Endothelial cell of umbilical vein (primary cell): Measurements from ENCODE around the gene KRT84. TPM values are rescaled to one million over a fixed set of nuclear protein-coding genes. Genes with fewer than 3 reads are reported as not detected.

Source experiments
- BruUV-seq: library from RNA; stranded (reverse); fragments of 400-500 nt; replicated peaks from 2 replicates; lab custom pipeline; 2021; lab: Mats Ljungman, UMichigan
- CTCF ChIA-PET: fragments of 300-600, 350-600 bp; sonication (Branson Sonifier 250); formaldehyde crosslinking; loops from one replicate; lab custom pipeline; 2021; ENCODE audit warnings: antibody characterized with exemption, inconsistent platforms; lab: Charles Lee
- POLR2A ChIA-PET: fragments of 300-600, 350-600 bp; sonication (Branson Sonifier 250); formaldehyde crosslinking; loops from one replicate; lab custom pipeline; 2021; ENCODE audit warnings: antibody characterized with exemption, inconsistent platforms; lab: Charles Lee
- DNase-seq: peaks from one replicate; pipeline ENCODE4 v3.0.0-alpha.2; 2011; ENCODE audit warnings: low read depth, low spot score
- FAIRE-seq: peaks from 2 replicates; lab custom pipeline; 2011; peaks lifted over from hg19 to GRCh38; lab: Jason Lieb, UNC
- H2AFZ ChIP-seq: 2 replicates; pipeline ENCODE4 v1.6.0; 2012; ENCODE audit warnings: low read depth, low read length, control low read depth, inconsistent platforms
- H3K27ac ChIP-seq: 2 replicates; pipeline ENCODE4 v1.5.1; 2011; ENCODE audit warnings: low read depth, mild to moderate bottlenecking, control low read depth, low read length, moderate library complexity; ENCODE audit not compliant: insufficient read depth
- H3K27me3 ChIP-seq, 2 experiments: 2 replicates each; pipeline versions ENCODE4 v1.6.0 to v1.6.1; 2011; ENCODE audit warnings: low read length in 2 of 2, mixed read lengths in 1 of 2; ENCODE audit not compliant: control insufficient read depth in 2 of 2, insufficient read depth in 2 of 2
- H3K36me3 ChIP-seq, 2 experiments: 2 replicates in 1 of 2; 3 replicates in 1 of 2; pipeline ENCODE4 v1.5.1; 2011; ENCODE audit warnings: low read length in 2 of 2, mild to moderate bottlenecking in 1 of 2, moderate library complexity in 1 of 2; ENCODE audit not compliant: control insufficient read depth in 2 of 2, insufficient read depth in 2 of 2; ENCODE audit errors: extremely low read depth in 1 of 2
- H3K4me1 ChIP-seq: 3 replicates; pipeline ENCODE4 v1.5.1; 2011; ENCODE audit warnings: mild to moderate bottlenecking, low read length; ENCODE audit not compliant: control insufficient read depth, insufficient read depth; ENCODE audit errors: extremely low read depth
- H3K4me2 ChIP-seq: 2 replicates; pipeline ENCODE4 v1.6.1; 2011; ENCODE audit warnings: low read length, control low read depth, mixed read lengths; ENCODE audit not compliant: insufficient read depth
- H3K4me3 ChIP-seq, 3 experiments: fragments of 200-600 bp in 1 of 3; sonication (generic), shearing (Covaris generic) in 1 of 3; replicated peaks in 1 of 3; 2 replicates each; pipeline ENCODE4 v1.5.1; 2011 to 2016; ENCODE audit warnings: control low read depth in 3 of 3, low read length in 3 of 3, mild to moderate bottlenecking in 2 of 3, inconsistent platforms in 1 of 3, low read depth in 1 of 3, moderate library complexity in 1 of 3; ENCODE audit not compliant: insufficient read depth in 1 of 3
- H3K79me2 ChIP-seq: 2 replicates; pipeline ENCODE4 v1.6.0; 2012; ENCODE audit warnings: low read length, inconsistent platforms; ENCODE audit not compliant: control insufficient read depth, insufficient read depth
- H3K9ac ChIP-seq: replicated peaks from 2 replicates; pipeline ENCODE3; 2011; ENCODE audit warnings: low read length, control low read depth; ENCODE audit not compliant: insufficient read depth; ENCODE audit errors: extremely low read depth
- H3K9me1 ChIP-seq: replicated peaks from 3 replicates; pipeline ENCODE4 v1.6.0; 2011; ENCODE audit warnings: mild to moderate bottlenecking, low read length; ENCODE audit not compliant: control insufficient read depth, insufficient read depth; ENCODE audit errors: extremely low read depth
- H3K9me3 ChIP-seq: replicated peaks from 2 replicates; pipeline ENCODE4 v1.5.1; 2012; ENCODE audit warnings: low read length, inconsistent platforms; ENCODE audit not compliant: control insufficient read depth, insufficient read depth
- H4K20me1 ChIP-seq: replicated peaks from 2 replicates; pipeline ENCODE3; 2011; ENCODE audit warnings: mild to moderate bottlenecking, low read length; ENCODE audit not compliant: control insufficient read depth, insufficient read depth; ENCODE audit errors: extremely low read depth
- CTCF ChIP-seq, 2 donors: IDR thresholded peaks; 1 replicate in 1 of 2; 2 replicates in 1 of 2; pipeline ENCODE4 v1.5.1; 2011; ENCODE audit warnings: low read length in 2 of 2, mild to moderate bottlenecking in 2 of 2, moderate library complexity in 2 of 2, control low read depth in 1 of 2, inconsistent platforms in 1 of 2, low read depth in 1 of 2; ENCODE audit not compliant: insufficient read depth in 1 of 2; ENCODE audit errors: extremely low read depth in 1 of 2
- EZH2 ChIP-seq: IDR thresholded peaks from 2 replicates; pipeline ENCODE4 v1.6.1; 2012; ENCODE audit warnings: borderline replicate concordance, low read depth, mild to moderate bottlenecking, moderate library complexity, low read length, inconsistent platforms; ENCODE audit not compliant: severe bottlenecking
- FOS ChIP-seq: IDR thresholded peaks from 2 replicates; pipeline ENCODE4 v1.6.1; 2011; ENCODE audit warnings: mild to moderate bottlenecking, low read length, moderate library complexity, borderline replicate concordance; ENCODE audit not compliant: insufficient read depth
- GATA2 ChIP-seq: IDR thresholded peaks from 2 replicates; pipeline ENCODE4 v1.7.0; 2011; ENCODE audit warnings: low read depth, mild to moderate bottlenecking, moderate library complexity, mixed read lengths, low read length; ENCODE audit not compliant: insufficient read length, insufficient read depth
- JUN ChIP-seq: IDR thresholded peaks from 2 replicates; pipeline ENCODE4 v1.6.1; 2011; ENCODE audit warnings: borderline replicate concordance, low read depth; ENCODE audit not compliant: insufficient read length, insufficient read depth
- MAX ChIP-seq: IDR thresholded peaks from 2 replicates; pipeline ENCODE4 v1.6.1; 2011; ENCODE audit not compliant: insufficient read depth, insufficient read length
- MYC ChIP-seq: IDR thresholded peaks from one replicate; pipeline ENCODE4 v1.6.1; 2011; ENCODE audit warnings: mild to moderate bottlenecking, low read depth, low read length
- POLR2A ChIP-seq: IDR thresholded peaks from 2 replicates; pipeline ENCODE4 v1.6.1; 2012; ENCODE audit warnings: low read depth, mild to moderate bottlenecking, control low read depth, low read length
- POLR2AphosphoS5 ChIP-seq: IDR thresholded peaks from 2 replicates; pipeline ENCODE4 v1.6.1; 2012; ENCODE audit warnings: low read depth, mild to moderate bottlenecking, control low read depth, low read length, moderate library complexity; ENCODE audit not compliant: insufficient read depth
- dilution Hi-C: fragments of 300-500 bp; cut with MboI; formaldehyde crosslinking; loops from one replicate; pipeline ENCODE4 v1.15.0; 2019; ENCODE audit warnings: low sequenced_read_pairs; ENCODE audit not compliant: extremely low pct_ligation_motif_present
- intact Hi-C: fragments of 100-400 bp; cut with micrococcal nuclease; formaldehyde crosslinking; loops from one replicate; pipeline ENCODE4 v1.10.0; 2022
- polyA plus RNA-seq, 4 experiments: library from polyadenylated mRNA; depleted of rRNA in 3 of 4; stranded (reverse) in 3 of 4; unstranded in 1 of 4; fragments of >200 nt; gene quantifications; 2 replicates each; pipeline versions ENCODE4 v1.2.1 to v1.2.3, GENCODE V29; 2011 to 2012; ENCODE audit warnings: missing spikeins in 1 of 4
- total RNA-seq: library from RNA; stranded (reverse); gene quantifications from 2 replicates; pipeline ENCODE4 v1.2.3, GENCODE V29; 2021

KRT84 gene
- total and polyA plus RNA-seq, 2 donors (not counting 3 experiments of a cell fraction or from before 2014, with no cell fraction given): not detected

- Histone ChIP-seq H3K79me2 (no peaks in the 10 kb centered on the region), H3K4me2 (no peak overlapping the region), H3K4me1 (no peaks in the 10 kb centered on the region), H3K27ac (no peak overlapping the region), H3K9ac (no peak overlapping the region), H3K36me3 (no peaks in the 10 kb centered on the region), H3K4me3 (no peak overlapping the region), H2AFZ (no peak overlapping the region), H4K20me1 (no peaks in the 10 kb centered on the region), H3K9me1 (no peaks in the 10 kb centered on the region), H3K27me3 (peaks cover 2 to 10% of the 10 kb centered on the region in 2 experiments), H3K9me3 (no peaks in the 10 kb centered on the region)
- FAIRE-seq (no peak), DNase-seq (no peak)
- intact Hi-C loops: no loop called here
- CTCF ChIA-PET: interaction anchor here (0.9 to 3.7 kb wide), 4 partner anchors 10 to 502 kb away, joined by 3 to 16 read pairs (median 8); no protein-coding TSS in a partner anchor
- no peak for TF ChIP-seq POLR2A
- no peak for TF ChIP-seq MYC
- no peak for TF ChIP-seq POLR2AphosphoS5
- no peak for TF ChIP-seq GATA2
- no peak for TF ChIP-seq CTCF (IDR thresholded peaks at IDR 0.05; ENCODE audit: extremely low read depth in 1 of 2, insufficient read depth in 1 of 2, low read depth in 1 of 2, low read length in 2 of 2)
- POLR2A ChIA-PET: no interaction called here
- dilution Hi-C loops: no loop called here
- BruUV-seq: no TSS peak
Measured at GRCh38 chr12:52382854-52383253, 2.6 kb downstream of the KRT84 start.

- Histone ChIP-seq H3K4me3 (no peak overlapping the region), H3K27me3 (peaks cover 2 to 11% of the 10 kb centered on the region in 2 experiments), H3K79me2 (no peaks in the 10 kb centered on the region), H3K4me2 (no peak overlapping the region), H4K20me1 (no peaks in the 10 kb centered on the region), H3K4me1 (no peaks in the 10 kb centered on the region), H3K9me1 (no peaks in the 10 kb centered on the region), H3K27ac (no peak overlapping the region), H2AFZ (no peak overlapping the region), H3K36me3 (no peaks in the 10 kb centered on the region), H3K9me3 (no peaks in the 10 kb centered on the region), H3K9ac (no peak overlapping the region)
- intact Hi-C loops (no loop called here), dilution Hi-C loops (no loop called here)
- no peak for DNase-seq
- TF ChIP-seq FOS (no peak), CTCF (IDR thresholded peaks at IDR 0.05; ENCODE audit: extremely low read depth in 1 of 2, insufficient read depth in 1 of 2, low read depth in 1 of 2, low read length in 2 of 2) (no peak), EZH2 (no peak), POLR2A (no peak), JUN (no peak), POLR2AphosphoS5 (no peak), MYC (no peak), GATA2 (no peak), MAX (no peak)
- ChIA-PET POLR2A (no interaction called here), CTCF (interaction anchor here (0.8 to 2.8 kb wide), 8 partner anchors 8 to 499 kb away, joined by 3 to 28 read pairs (median 6); no protein-coding TSS in a partner anchor)
- no peak for FAIRE-seq
- BruUV-seq: no TSS peak
Measured at GRCh38 chr12:52381206-52381605, 4.2 kb downstream of the KRT84 start.
